ENCODE data around the gene PITX2.
A peak's percentile ranks its signal among the peaks of the same experiment; 100 is the strongest.

PITX2 gene

GRCh38 chr4:110636680-110637407 lies 14.0 kb upstream of the PITX2 start:
- ATAC-seq (no peak), DNase-seq (no peak)

GRCh38 chr4:110636171-110636679 lies 13.3 kb upstream of the PITX2 start:
- ATAC-seq (no peak), DNase-seq (no peak)

- DNase-seq (no peak), ATAC-seq (no peak)
Measured at GRCh38 chr4:110635163-110635865, 12.4 kb upstream of the PITX2 start.

- DNase-seq (no peak), ATAC-seq (no peak)
Measured at GRCh38 chr4:110634350-110635162, 11.7 kb upstream of the PITX2 start.

GRCh38 chr4:110633358-110634341 lies 10.8 kb upstream of the PITX2 start:
- no peak for DNase-seq
- no peak for ATAC-seq

- DNase-seq (no peak), ATAC-seq (no peak)
Measured at GRCh38 chr4:110632506-110633357, 9.9 kb upstream of the PITX2 start.

GRCh38 chr4:110631584-110632505 lies 9.0 kb upstream of the PITX2 start:
- ATAC-seq, result peak; percentile 87
- peak; percentile 55 for DNase-seq

GRCh38 chr4:110630688-110631402 lies 8.0 kb upstream of the PITX2 start:
- no peak for DNase-seq
- no peak for ATAC-seq

- DNase-seq (no peak), ATAC-seq (no peak)
Measured at GRCh38 chr4:110629780-110630687, 7.2 kb upstream of the PITX2 start.

GRCh38 chr4:110629214-110629754 lies 6.4 kb upstream of the PITX2 start:
- DNase-seq, result no peak
- ATAC-seq, result no peak

GRCh38 chr4:110628663-110629213 lies 5.9 kb upstream of the PITX2 start:
- no peak for DNase-seq
- ATAC-seq, result no peak

- DNase-seq (no peak), ATAC-seq (no peak)
Measured at GRCh38 chr4:110627977-110628662, 5.2 kb upstream of the PITX2 start.

- DNase-seq, result no peak
- ATAC-seq, result no peak
Measured at GRCh38 chr4:110626532-110627153, 3.8 kb upstream of the PITX2 start.

- DNase-seq, result no peak
- ATAC-seq, result no peak
Measured at GRCh38 chr4:110625576-110626257, 2.8 kb upstream of the PITX2 start.

- no peak for DNase-seq
- no peak for ATAC-seq
Measured at GRCh38 chr4:110624904-110625494, 2.1 kb upstream of the PITX2 start.

Data from stimulated activated naive CD8-positive, alpha-beta T cell treated with anti-CD3 and anti-CD28 coated beads, Interleukin-15, Interleukin-2, amounts not matched to agents 100 U/mL and 50 U/mL, for 24 hours (primary cell).